ENCODE measurements around the gene GRK4.

DNA sequence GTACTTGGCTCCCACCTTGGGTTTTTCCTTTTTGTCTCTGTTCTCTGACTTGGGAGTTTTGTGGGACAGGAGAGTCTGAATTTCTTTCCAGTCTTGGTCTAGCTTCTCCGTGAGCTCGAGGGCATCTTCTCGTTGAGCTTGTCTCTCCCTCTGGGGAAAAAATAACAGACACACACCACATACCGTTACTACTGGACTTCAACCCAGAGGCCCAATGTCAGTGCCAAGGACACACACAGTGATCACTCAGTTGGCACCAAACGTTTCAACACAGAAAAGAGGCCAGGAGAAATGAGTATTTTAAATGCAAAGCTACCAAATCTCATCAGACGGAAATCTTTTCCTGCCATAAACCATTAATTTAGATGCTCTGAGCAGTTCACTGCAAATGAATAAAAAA is 9.9 kb upstream of the GRK4 start:
- TF ChIP-seq REST (IDR thresholded peaks at IDR 0.05; ENCODE audit: insufficient replicate concordance, low read depth), result no peak
- TF ChIP-seq CTCF (IDR thresholded peaks at IDR 0.05; ENCODE audit: insufficient read depth, low read length), result no peak
- no peak for TF ChIP-seq SPI1 (IDR thresholded peaks at IDR 0.05; ENCODE audit: borderline replicate concordance, low read depth)
- no peak for TF ChIP-seq POLR2AphosphoS5 (IDR thresholded peaks at IDR 0.05; ENCODE audit: low read depth)

All from HL-60 (cell line).